Ovary (tissue), 3 donors: ENCODE results near the gene PANK2.

Experiments
- CTCF ChIP-seq, 3 donors: fragments of 450-650 bp in 2 of 3; fragments of 200-600 bp in 1 of 3; IDR thresholded peaks; one replicate each; pipeline versions ENCODE4 v1.5.1 to v1.8.0; 2016 to 2022; ENCODE audit warnings: antibody characterized with exemption in 3 of 3, mild to moderate bottlenecking in 1 of 3
- EP300 ChIP-seq: sonication (generic); formaldehyde crosslinking; IDR thresholded peaks from one replicate; pipeline ENCODE4 v1.6.1; 2017; ENCODE audit warnings: antibody characterized with exemption
- POLR2A ChIP-seq: fragments of 450-650 bp; IDR thresholded peaks from one replicate; pipeline ENCODE4 v1.6.1; 2017; ENCODE audit warnings: antibody characterized with exemption, mild to moderate bottlenecking, moderate library complexity
- donor health status: DM: no; HTN: no; CAD: no.

- no peak for TF ChIP-seq CTCF (IDR thresholded peaks at IDR 0.05)
- no peak for TF ChIP-seq POLR2A
- no peak for TF ChIP-seq EP300
Observed at GRCh38 chr20:3973705-3974104, 84.5 kb downstream of the PANK2 start.
